ENCODE measurements around the gene ATP1A1.

The ATP1A1 gene

DNA sequence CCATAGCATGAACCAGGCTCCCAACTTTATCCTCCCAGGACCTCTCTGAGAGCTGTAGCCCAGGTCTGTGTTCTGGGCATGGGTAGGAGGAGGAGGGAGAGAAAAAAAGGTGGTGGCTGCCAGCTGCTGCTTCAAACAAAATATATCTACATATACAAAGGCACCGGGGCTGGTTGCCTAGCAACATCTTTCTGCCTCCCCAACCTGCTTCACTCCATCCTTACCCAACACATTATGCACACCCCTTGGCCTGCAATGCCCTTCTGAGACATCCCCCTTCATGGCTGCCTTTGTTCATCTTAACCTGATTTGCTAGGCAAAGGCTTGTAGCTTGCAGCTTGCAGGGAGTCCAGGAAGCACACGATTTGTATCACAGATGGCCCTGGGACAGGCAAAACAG, 27.2 kb upstream of the ATP1A1 start:
- peak; percentile 9 to 24 for DNase-seq

DNA sequence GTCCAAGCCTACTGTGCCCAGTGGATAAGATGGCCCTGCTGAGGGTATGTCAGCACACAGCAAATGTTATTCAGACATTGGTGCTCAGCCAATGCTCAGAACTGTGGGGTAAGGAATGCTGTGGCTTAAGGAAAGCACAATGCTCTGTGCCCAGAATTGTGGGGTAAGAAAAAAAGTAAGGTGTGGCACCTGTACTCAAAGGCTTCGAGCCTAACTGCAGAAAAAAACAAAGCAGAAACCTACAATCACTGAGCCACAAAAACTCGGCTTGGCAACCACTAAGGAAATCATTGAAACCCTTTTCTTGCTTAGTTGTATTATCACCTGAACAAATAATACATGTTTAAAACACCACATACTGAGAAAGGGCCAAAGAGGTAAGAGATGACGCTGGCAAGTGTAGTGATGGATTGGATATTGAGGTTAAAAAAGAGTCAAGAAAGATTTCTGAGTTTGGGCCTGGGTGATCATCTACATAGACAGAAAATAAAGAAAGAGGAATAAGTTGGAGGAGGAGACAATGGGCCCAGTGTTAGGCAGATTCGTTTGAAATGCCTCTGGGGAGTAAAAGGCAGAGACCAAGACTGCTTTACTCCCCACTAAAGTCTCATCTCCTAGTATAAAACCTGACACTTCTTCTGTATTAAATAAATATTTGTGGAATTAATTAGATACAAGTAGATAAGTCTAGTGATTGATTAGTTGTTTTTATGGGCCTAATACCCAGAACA, 25.9 kb upstream of the ATP1A1 start:
- DNase-seq: no peak

DNA sequence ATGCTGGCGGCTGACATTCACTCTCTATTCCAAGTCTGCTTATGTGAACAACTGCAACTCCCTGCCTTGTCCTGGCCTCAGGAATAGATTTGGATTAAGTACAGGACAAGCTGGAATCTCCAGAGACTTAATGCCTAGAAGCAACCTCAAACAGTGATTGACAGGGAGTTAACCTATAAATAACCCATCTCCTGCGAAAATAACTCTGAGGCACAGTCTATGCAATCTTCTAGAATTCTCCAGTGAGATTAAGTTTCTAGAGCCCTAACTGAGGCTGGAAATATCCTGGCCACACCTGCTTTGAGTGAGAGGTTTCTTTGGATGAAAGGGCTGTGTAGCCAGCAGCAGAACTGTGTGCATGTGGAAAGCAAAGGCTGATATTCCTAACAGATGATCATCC, 25.3 kb upstream of the ATP1A1 start:
- no peak for DNase-seq

DNA sequence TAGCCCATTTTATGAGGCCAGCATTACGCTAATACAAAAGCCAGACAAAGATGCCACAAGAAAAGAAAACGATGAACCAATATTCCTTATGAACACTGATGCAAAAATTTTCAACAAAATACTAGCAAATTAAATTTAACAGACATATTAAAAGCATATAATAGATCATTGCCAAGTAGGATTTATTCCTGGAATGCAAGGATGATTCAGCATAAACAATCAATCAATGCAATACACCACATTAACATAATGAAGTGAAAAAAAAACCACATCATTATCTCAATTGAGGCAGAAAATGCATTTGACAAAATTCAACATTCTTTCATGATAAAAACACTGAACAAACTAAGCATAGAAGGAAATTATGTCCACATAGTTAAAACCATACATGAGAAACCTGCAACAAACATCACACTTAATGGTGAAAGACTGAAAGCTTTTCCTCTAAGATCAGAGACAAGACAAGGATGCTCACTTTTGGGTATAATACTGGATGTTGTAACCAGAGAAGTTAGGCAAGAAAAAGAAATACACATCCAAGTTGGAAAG, 22.9 kb upstream of the ATP1A1 start:
- no peak for DNase-seq

DNA sequence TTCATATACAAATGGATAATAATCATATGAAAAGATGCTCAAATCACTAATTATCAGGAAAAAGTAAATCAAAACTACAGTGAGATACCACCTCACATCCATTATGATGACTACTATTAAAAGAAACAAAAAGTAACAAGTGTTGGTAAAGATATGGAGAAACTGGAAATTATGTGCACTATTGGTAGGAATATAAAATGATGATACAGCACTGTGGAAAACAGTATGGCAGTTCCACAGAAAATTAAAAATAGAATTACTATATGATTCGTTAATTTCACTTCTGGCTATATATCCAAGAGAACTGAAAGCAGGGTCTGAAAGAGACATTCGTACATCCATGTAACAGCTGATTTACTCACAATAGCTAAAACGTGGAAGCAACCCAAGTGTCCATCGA, 21.1 kb upstream of the ATP1A1 start:
- DNase-seq: no peak

DNA sequence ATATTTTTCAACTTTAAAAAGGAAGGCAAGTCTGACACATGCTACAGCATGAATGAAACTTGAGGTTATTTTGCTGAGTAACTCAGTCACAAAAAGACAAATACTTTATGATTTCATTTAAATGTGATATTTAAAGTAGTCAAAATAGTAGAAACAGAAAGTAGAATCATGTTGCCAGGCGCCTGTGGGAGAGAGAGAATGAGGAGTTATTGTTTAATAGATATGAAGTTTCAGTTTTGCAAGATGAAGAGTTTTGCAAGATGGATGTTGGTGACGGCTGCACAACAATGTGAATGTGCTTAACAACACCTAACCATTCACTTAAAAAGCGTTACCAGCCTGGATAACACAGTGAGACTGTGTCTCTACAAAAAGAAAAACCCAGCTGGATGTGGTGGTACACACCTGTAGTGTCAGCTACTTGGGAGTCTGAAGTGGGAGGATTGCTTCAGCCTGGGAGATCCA, 20.7 kb upstream of the ATP1A1 start:
- DNase-seq: no peak

DNA sequence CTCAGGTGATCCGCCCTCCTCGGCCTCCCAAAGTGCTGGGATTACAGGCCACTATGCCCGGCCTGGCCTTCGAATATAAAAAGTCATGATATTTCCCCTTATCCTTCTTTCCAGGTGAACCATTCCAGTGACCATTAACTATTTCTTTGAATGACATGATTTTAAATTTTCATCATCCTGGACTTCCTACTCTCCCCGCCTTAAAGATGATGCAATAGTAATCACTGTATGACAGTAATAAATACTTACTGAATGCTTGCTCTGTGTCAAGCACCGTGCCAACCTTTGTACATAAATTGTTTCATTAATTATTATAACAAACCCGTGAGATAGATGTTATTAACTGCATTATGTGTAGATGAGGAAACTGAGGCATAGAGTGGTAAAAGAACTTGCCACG, 19.9 kb upstream of the ATP1A1 start:
- DNase-seq: no peak

DNA sequence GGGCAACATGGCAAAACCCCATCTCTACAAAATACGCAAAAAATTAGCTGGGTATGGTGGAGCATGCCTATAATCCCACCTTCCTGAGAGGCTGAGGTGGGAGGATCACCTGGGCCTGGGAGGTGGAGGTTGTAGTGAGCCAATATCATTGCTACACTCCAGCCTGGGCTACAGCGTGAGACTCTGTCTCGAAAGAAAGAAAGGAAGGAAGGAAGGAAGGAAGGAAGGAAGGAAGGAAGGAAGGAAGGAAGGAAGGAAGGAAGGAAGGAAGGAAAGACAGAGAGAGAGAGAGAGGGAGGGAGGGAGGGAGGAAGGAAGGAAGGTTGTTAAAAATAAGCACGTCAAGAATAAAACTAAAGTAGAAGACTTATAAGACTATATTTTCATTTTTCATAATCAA, 17.0 kb upstream of the ATP1A1 start:
- DNase-seq: no peak

DNA sequence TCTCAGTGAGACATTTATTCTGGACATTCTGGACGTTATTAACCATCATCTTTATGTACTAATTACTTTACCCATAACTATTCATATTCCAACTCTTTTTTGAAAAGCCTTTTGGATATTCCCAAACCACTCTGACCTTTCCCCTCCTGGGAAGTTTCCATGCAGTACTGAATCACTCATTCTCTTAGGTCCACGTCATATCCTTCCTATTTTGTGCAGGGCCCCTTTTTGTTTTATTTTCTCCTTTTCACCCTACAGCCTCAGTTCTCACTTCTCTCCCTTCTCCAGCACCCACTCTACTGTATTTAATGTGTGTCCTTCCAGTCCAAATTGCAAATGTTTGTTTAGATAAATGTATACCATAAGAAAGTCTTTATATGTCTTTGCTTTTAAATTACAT, 16.4 kb upstream of the ATP1A1 start:
- no peak for DNase-seq

DNA sequence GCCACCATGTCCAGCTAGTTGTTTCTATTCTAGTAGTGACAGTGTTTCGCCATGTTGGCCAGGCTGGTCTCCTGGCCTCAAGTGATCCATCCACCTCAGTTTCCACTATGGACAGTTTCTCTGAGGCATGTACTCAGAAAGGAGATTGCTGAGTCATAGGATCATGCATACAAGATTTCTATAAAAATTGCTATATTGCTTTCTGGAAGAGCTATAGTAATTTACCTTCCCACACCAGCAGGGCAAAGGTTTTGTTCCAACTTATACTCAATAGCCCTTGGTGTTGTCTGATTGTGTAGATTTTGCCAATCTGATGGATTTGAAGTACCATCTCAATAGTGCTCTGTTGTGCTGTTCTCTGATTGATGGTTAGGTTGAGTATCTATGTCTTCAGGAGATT, 15.6 kb upstream of the ATP1A1 start:
- no peak for DNase-seq

DNA sequence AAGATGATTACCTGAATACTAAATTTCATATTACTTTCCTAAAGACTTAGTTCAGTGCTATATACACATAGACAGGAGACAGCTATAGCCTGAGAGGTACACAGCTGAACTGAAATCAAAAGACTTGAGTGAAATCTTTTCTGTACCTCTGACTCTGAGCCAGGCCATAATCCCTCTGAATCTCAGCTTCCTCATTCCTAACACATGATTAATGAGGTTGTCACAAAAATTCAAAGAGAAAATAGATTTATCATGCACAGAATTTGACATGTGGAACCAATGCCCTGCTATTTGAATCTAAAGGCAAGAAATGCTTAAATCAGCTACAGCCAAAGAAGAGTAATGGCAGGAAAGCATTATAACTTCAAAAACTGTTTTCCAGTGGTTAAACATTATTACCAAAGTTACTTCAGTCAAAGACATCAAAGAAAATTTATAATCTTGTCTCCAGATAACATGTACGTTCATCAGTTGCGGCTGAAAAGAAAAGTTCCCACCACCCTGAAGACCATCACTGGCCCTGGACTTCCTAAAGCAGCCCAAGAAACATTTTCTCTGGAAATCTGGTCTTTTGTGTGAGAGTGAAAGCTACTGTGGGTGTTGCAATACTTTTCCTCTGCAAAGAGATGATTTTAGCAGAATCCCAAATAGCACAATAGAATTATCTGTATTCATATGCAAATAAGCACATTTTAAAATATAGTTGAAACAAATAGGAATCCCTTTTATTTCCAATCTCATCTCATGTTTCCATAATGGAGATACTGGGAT, 13.8 kb upstream of the ATP1A1 start:
- no peak for DNase-seq

DNA sequence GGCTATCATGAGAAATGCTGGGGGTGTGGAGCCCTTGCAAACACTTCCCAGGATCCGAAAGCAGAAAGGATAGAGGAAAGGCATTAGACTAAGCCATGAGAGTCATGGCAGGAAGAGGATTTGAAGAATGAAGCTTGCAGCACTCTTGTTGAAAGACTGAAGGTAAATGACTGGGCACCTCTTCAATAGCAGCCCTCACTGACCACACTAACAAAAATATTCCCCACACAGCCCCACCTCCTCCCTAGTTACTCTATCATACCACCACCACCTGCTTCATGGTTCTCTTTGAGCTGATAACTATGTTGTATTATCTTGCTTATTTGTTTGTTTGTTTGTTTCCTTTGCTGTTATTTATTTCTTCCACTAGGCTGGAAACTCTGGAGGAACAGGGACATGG, 13.2 kb upstream of the ATP1A1 start:
- DNase-seq: no peak

DNA sequence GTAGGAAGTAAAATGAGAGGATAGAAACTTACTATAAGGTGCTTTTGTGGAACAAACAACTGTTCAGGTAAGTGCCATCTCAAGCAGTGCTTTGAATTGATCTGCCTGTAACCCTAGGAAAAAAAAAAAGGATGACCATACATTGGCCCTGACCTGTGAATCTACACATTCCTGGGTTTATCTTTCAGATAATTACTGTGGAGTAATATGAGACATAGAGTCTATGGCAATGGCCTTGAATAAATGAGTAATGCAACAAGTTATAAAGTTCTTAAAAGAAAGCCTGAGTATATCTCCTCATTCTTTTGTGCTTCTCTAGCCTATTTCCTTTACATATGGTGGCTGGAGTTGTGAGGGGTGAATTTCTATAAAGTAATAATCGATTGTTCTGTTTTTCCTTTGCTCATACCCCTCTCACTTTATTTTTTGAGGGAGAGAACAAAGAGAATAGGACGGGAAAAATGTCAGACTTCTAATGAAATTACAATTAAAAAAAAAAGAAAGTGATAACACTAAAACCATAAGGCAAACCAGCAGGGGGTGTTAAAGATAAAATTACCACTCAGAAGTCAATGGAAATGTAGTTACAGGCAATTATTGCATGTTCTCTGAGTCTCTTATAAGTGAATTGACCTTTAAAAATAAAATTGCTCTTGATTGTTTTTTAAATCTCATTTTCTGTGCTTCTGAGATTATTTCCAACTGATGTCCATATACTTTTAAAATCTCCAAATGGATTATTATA, 12.4 kb upstream of the ATP1A1 start:
- DNase-seq: no peak

DNA sequence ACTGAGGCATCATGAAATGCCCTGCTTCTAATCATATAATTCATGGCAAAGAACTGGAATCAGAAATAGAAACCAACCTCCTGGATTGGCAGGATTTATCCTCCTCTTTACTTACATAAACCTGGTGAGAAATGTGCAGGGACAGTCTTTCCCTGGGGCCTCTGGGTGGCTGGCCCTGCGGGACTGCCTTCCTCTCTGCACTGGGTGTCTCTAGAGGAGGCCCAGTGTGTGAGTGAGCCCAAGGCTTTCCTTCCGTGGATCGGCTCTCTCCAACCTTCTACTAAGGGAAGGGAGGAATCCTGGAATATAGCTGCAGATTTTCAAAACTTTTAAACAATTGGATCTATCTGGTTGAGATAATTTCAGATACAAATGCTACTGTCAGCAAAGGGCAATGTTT, 11.4 kb upstream of the ATP1A1 start:
- no peak for DNase-seq

DNA sequence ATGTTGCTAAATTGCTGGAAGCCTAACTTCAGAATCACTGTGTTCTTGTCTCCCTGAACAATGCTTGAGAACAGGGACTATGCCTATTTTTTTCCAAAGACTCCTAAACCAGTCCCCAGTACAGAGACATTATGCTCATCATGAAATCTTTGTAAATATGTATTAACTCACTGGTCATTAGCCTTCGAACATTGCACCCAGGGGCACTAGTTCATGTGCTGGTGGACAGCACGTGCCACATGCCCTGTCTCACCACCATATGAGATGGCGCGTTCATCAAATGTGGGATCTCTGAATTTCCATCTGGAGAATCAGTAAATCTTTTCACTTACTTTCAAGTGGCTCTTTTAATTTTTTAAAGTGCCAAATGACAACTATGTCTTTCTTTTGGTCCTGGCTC, 11.0 kb upstream of the ATP1A1 start:
- no peak for DNase-seq

DNA sequence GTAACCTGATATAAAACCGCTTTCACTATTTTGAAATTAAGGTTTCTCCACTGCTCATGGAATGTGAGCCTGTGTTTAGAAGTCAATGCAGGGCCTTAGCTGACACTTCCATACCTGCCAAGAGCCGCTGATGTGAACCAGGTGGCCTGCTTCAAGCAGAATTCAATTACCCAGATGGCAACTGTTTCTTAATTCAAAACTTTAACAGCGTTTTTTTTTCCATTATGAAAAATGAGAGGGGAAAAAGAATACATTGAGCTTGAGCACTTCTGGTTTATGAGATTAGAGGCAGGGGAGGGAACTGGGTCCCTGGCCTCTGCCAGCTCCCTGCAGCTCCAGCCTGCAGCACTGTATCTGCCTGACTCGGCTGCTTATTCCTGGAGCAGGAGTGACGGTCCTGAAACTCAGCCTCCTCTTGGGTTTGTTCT, 7.7 kb upstream of the ATP1A1 start:
- no peak for DNase-seq

DNA sequence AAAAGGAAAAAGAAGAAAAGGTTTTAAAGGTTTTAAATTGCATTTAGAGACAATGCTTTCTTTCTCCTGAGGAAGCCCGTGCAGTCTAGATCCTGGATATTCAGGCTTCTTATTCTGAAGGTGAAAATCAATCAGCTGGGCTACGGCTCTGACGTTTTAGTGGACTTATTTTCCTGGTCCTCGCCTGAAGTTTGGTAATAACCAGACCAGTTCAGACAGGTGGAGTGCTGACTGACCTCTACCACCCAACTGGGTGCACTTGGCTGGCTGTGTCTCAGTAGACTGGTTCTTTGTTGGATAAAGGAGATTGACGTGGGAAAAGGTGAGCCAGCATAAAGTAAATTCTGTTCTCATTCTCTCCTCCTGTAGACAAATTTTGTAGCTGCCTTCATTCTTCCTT, 7.2 kb upstream of the ATP1A1 start:
- no peak for DNase-seq

DNA sequence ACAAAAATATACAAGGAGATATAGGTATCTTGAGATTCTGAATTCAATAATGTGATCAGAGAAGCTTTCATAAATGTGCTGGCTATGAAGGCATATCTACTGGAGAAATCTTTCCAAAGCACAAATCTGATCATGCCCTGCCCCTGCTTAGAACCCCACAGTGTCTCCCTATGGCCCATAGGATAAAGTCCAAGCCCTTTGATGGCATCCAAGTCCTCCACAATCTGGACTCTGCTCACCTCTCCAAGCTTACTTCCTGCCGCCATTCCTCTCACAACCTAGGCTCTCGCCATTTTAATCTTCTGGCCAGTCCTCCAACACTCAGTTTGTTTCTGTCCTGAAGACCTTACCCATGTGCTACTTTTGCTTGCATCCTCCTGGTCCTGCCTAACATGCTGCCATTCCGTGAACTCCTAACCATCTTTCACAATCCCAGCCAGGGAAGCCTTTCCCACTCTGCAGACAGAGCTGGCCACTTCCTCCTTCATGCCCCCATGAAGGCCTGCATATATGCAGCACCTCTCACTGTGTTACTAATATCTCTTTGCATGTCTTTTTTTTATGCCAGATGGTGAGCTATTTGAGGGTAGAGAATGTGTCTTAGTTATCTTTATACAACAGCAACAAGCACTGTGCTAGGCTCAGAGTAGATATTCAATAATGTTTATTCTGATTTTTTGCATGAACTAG, 5.6 kb upstream of the ATP1A1 start:
- DNase-seq: no peak

DNA sequence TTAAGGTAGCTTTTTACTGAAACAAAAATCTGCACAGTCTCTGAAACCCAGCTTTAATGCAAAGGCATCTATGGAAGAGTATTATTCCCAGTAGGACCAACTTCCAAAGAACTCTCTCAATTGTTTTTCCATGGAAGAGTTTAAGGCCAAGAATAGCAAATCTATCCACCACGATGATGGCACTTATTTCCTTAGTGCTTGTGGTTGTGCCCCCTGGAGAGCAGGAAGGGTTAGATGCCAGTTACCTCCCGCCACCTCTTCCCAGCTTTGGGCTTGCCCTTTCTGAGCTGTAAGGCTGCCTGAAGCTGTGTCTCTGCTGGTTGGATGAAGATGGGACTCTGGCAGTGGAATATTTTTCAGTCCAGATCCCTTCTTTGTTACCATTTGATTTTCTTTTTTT, 4.8 kb upstream of the ATP1A1 start:
- no peak for DNase-seq

DNA sequence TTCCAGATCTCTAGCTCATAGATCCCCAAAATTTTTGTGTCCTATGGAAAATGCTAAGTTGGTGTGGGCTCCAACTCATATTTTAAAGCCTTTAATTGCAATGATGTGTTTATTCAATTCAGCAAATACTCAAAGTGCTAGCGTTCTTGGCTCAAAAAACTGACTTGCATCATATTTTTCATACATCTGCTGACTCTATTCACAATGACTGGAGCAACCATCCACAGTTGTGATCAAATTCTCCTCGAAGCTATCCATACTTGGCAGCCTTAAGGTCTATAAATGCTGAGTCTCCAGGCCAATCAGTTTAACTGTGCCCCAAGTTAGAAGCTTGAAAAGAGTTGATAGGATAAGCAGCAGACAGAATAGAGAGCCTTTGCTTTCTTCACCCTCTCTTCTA, 2.9 kb upstream of the ATP1A1 start:
- DNase-seq: no peak

DNA sequence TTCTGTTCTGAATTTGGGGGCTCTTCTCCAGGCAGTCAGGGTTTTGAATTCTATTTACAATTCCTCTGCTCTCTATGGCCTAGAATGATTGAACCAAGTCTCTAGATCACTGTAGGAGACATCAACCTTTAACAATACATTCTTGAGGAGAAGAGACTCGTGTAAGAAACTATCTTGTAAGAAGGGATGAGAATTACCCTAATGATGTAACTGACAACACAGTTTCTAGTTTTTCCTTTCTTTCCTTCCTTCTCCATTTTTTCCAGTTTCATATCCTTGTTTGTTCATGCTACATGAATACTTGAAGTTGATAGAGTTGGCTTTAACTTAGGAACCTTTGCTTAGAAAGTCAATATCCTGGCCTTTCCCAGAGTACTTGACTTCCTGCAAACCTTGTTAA, 1.3 kb upstream of the ATP1A1 start:
- no peak for DNase-seq

DNA sequence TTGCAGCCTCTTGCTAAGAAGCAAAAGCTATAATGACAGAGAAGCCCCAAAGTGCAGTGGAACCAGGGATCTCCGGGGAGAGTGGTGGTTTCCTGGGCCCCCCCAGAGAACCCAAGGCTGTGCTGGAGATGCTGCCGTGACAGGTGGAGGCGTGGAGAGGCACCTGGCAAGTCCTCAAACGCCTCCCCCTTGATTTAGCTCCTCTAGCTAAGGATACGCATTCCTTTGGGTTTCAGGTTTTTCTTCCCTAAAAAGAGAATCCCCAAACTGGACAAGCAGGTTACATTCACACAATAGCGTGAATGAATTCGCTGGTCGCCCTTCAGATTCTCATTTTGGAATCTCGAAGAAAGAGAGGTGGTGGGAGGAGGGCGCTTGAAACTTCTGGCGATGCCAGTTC, 853 bp upstream of the ATP1A1 start:
- no peak for DNase-seq
